GM23338 (cell line): Measurements from ENCODE around the gene ZDHHC4. TPM values are rescaled to one million over a fixed set of nuclear protein-coding genes. Genes with fewer than 3 reads are reported as not detected.

Experiments used
- ATAC-seq: fragments of 200-7000 bp; cut with Tn5 transposase; 3 replicates; pipeline ENCODE4 v1.9.1; 2020
- DNase-seq: peaks from one replicate; pipeline ENCODE4 v3.0.0-alpha.2; 2015; ENCODE audit warnings: low spot score
- H2AFZ ChIP-seq: fragments of 200-600 bp; sonication (generic); 2 replicates; pipeline ENCODE4 v1.8.0; 2016; ENCODE audit warnings: antibody characterized with exemption, mild to moderate bottlenecking, moderate library complexity
- H3F3A ChIP-seq: fragments of 200-600 bp; sonication (generic); replicated peaks from 2 replicates; pipeline ENCODE4 v1.8.0; 2017; ENCODE audit warnings: antibody characterized with exemption, mixed run types, low read depth
- H3K27ac ChIP-seq: fragments of 200-600 bp; sonication (generic); 2 replicates; pipeline ENCODE4 v1.6.1; 2016; ENCODE audit warnings: low read depth
- H3K27me3 ChIP-seq: fragments of 200-600 bp; sonication (generic); 2 replicates; pipeline ENCODE4 v1.8.0; 2016; ENCODE audit warnings: mild to moderate bottlenecking, mixed run types, moderate library complexity; ENCODE audit not compliant: insufficient read depth
- H3K36me3 ChIP-seq: fragments of 200-600 bp; sonication (generic); 2 replicates; pipeline ENCODE4 v1.8.0; 2016; ENCODE audit warnings: mild to moderate bottlenecking; ENCODE audit not compliant: insufficient read depth
- H3K4me1 ChIP-seq: fragments of 200-600 bp; sonication (generic); 2 replicates; pipeline ENCODE4 v1.8.0; 2016; ENCODE audit warnings: mild to moderate bottlenecking, moderate library complexity; ENCODE audit not compliant: insufficient read depth
- H3K4me2 ChIP-seq: fragments of 200-600 bp; sonication (generic); 2 replicates; pipeline ENCODE4 v1.7.1; 2017; ENCODE audit warnings: mixed run types
- H3K4me3 ChIP-seq: fragments of 200-600 bp; sonication (generic); 2 replicates; pipeline ENCODE4 v1.6.1; 2016; ENCODE audit warnings: mixed run types
- H3K79me2 ChIP-seq: fragments of 200-600 bp; sonication (generic); replicated peaks from 2 replicates; pipeline ENCODE4 v1.8.0; 2017; ENCODE audit warnings: mild to moderate bottlenecking; ENCODE audit not compliant: insufficient read depth
- H3K9me2 ChIP-seq: fragments of 200-600 bp; sonication (generic); 2 replicates; pipeline ENCODE4 v1.8.0; 2017; ENCODE audit not compliant: insufficient read depth
- H4K20me1 ChIP-seq: fragments of 200-600 bp; sonication (generic); replicated peaks from 2 replicates; pipeline ENCODE4 v1.8.0; 2017; ENCODE audit warnings: mild to moderate bottlenecking; ENCODE audit not compliant: insufficient read depth
- H3K27ac Mint-ChIP-seq: 2 replicates; pipeline ENCODE4 v1.8.0; 2020; ENCODE audit warnings: inconsistent platforms, mild to moderate bottlenecking, moderate library complexity, mixed read lengths
- H3K27me3 Mint-ChIP-seq: 3 replicates; pipeline ENCODE4 v1.8.0; 2022; ENCODE audit warnings: low read depth, mild to moderate bottlenecking, moderate library complexity, mixed read lengths, inconsistent platforms; ENCODE audit not compliant: insufficient read depth, poor library complexity
- H3K36me3 Mint-ChIP-seq: 3 replicates; pipeline ENCODE4 v1.8.0; 2021; ENCODE audit warnings: low read depth, mild to moderate bottlenecking, inconsistent platforms, moderate library complexity, mixed read lengths
- H3K4me1 Mint-ChIP-seq: 3 replicates; pipeline ENCODE4 v1.8.0; 2020; ENCODE audit warnings: mild to moderate bottlenecking, inconsistent platforms, mixed read lengths
- H3K4me3 Mint-ChIP-seq: 3 replicates; pipeline ENCODE4 v1.8.0; 2021; ENCODE audit warnings: moderate library complexity, mild to moderate bottlenecking, inconsistent platforms, mixed read lengths
- H3K9me3 Mint-ChIP-seq: 3 replicates; pipeline ENCODE4 v1.8.0; 2020; ENCODE audit warnings: moderate library complexity, mild to moderate bottlenecking, inconsistent platforms, mixed read lengths
- CREB1 ChIP-seq: fragments of 250-450 bp; sonication (Bioruptor Pico); IDR thresholded peaks from 2 replicates; pipeline ENCODE4 v1.5.0; 2020; ENCODE audit warnings: low read depth, mild to moderate bottlenecking, moderate library complexity
- ETS1 ChIP-seq: IDR thresholded peaks from 2 replicates; pipeline ENCODE4 v1.6.1; 2016; ENCODE audit warnings: antibody characterized with exemption
- POLR2AphosphoS5 ChIP-seq: IDR thresholded peaks from 2 replicates; pipeline ENCODE4 v1.6.1; 2016; ENCODE audit warnings: antibody characterized with exemption, low read depth
- REST ChIP-seq: IDR thresholded peaks from one replicate; pipeline ENCODE4 v1.6.1; 2018; ENCODE audit warnings: antibody characterized with exemption; ENCODE audit not compliant: unreplicated experiment
- ZNF331 ChIP-seq: fragments of 250-450 bp; sonication (Bioruptor Pico); IDR thresholded peaks from 2 replicates; pipeline ENCODE4 v1.5.0; 2020; ENCODE audit warnings: low read depth, mild to moderate bottlenecking, moderate library complexity
- long read RNA-seq: library from polyadenylated mRNA; unstranded; transcript quantifications from one replicate; pipeline ENCODE4 v2.0.0, GENCODE V29; 2020; ENCODE audit not compliant: unreplicated experiment
- polyA plus RNA-seq: library from polyadenylated mRNA; unstranded; fragments of >200 nt; fragmentation: Nextera tagmentation; extraction: Ambion mirVana; gene quantifications from 2 replicates; pipeline ENCODE4 v1.2.1, GENCODE V29; 2016
- total RNA-seq: library from RNA; depleted of rRNA; stranded (reverse); fragments of >200 nt; shearing (Covaris generic); gene quantifications from 2 replicates; pipeline ENCODE4 v1.2.3, GENCODE V29; 2014; rRNA removed
- TF ChIP-seq, protein P1 (sequence below), 2 experiments: fragments of 200-600 bp in 1 of 2; sonication (generic) in 1 of 2; conservative IDR thresholded peaks; 2 replicates each; pipeline versions ENCODE4 v1.5.1 to v1.6.1; 2016 to 2017; ENCODE audit warnings: antibody characterized with exemption in 2 of 2, low read depth in 2 of 2, mild to moderate bottlenecking in 2 of 2, moderate library complexity in 1 of 2

The ZDHHC4 gene
- total RNA-seq (58.9 and 64.5 TPM in 2 replicates), polyA plus RNA-seq (31.2 and 32.5 TPM in 2 replicates)
- long read RNA-seq, transcript ZDHHC4-206 (8 exons, 1,348 nt) = minor isoform, 7 of 56 reads
- long read RNA-seq, transcript ZDHHC4-203 (9 exons, 1,461 nt) = minor isoform, 6 of 56 reads
- long read RNA-seq, transcript ZDHHC4-201 (8 exons, 1,259 nt) = major isoform, 30 of 56 reads
- long read RNA-seq, partial matches to known transcripts = 3 of 56 reads
- long read RNA-seq, other reads (novel, unspliced or antisense) = 7 of 56 reads

DNA sequence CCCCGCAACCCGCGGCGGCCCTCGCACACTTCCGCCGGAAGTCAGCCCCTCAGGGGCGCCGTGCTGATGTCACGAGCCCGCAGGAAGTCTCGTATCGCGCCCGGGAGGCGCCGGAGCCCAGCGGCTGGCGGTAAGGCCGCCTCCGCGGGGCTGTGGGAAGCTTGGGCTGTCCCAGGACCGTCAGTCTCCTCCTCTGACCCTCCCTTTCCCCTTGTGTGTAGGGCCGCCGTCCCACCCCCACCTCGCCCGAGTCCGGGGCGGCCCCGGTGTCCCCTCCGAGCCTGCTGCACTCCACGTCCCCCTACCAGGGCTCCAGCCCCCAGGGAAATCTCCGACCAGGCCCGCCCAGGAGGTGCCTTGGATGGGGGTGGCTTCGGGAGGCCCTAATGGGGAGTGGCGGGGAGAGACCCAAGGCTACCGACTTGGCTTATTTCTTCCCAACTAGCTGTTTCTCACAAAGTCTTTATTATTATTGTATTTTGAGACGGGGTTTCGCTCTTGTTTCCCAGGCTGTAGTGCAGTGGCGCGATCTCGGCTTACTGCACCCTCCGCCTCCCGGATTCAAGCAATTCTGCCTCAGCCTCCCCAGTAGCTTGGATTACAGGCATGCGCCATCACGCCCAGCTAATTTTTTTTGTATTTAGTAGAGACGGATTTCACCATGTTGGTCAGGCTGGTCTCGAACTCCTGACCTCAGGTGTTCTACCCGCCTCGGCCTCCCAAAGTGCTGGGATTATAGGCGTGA is at the start of gene ZDHHC4:
Gene ZDHHC4 (plus strand): TSS at position 86 of the 745 bp plus-strand sequence. CDS start 3,108 bp downstream, outside the sequence.
- Mint-ChIP-seq H3K4me1 (peaks cover 3% of the 10 kb centered on the region; the same call in 2 of the 3 replicates), H3K9me3 (no peaks in the 10 kb centered on the region), H3K36me3 (peaks cover 28% of the 10 kb centered on the region), H3K27ac (peak within 1 kb of the TSS; percentile 94), H3K27me3 (peaks cover 4% of the 10 kb centered on the region), H3K4me3 (peak within 1 kb of the TSS; percentile 88)
- Histone ChIP-seq H3K36me3 (0 out of 2 replicates have a peak, but pooled peaks cover 5% of the 10 kb centered on the region), H3K79me2 (no peaks in the 10 kb centered on the region), H3K4me1 (no peaks in the 10 kb centered on the region), H3K27me3 (no peaks in the 10 kb centered on the region), H2AFZ (peak within 1 kb of the TSS; percentile 80), H3K27ac (peak within 1 kb of the TSS; percentile 96), H3K4me3 (peak within 1 kb of the TSS; percentile 94), H4K20me1 (no peaks in the 10 kb centered on the region), H3K9me2 (no peaks in the 10 kb centered on the region), H3F3A (peaks cover 5% of the 10 kb centered on the region; the same call in 1 of the 2 replicates), H3K4me2 (peak within 1 kb of the TSS; percentile 84)
- TF ChIP-seq, protein P1, sequence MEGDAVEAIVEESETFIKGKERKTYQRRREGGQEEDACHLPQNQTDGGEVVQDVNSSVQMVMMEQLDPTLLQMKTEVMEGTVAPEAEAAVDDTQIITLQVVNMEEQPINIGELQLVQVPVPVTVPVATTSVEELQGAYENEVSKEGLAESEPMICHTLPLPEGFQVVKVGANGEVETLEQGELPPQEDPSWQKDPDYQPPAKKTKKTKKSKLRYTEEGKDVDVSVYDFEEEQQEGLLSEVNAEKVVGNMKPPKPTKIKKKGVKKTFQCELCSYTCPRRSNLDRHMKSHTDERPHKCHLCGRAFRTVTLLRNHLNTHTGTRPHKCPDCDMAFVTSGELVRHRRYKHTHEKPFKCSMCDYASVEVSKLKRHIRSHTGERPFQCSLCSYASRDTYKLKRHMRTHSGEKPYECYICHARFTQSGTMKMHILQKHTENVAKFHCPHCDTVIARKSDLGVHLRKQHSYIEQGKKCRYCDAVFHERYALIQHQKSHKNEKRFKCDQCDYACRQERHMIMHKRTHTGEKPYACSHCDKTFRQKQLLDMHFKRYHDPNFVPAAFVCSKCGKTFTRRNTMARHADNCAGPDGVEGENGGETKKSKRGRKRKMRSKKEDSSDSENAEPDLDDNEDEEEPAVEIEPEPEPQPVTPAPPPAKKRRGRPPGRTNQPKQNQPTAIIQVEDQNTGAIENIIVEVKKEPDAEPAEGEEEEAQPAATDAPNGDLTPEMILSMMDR (conservative IDR thresholded peaks at IDR 0.05; ENCODE audit: low read depth in 2 of 2) = no peak
- TF ChIP-seq CREB1 (peak; percentile 90), ZNF331 (CRISPR knock-in tag) (no peak), ETS1 (peak; percentile 81), POLR2AphosphoS5 (peak; percentile 91)
- ATAC-seq (peak; percentile 94), DNase-seq (peak; percentile 91)

- ATAC-seq (no peak), DNase-seq (no peak)
- H3K36me3 ChIP-seq = no peaks in the 10 kb centered on the region
- H4K20me1 ChIP-seq = no peaks in the 10 kb centered on the region; the same call in 1 of the 2 replicates
- H3K79me2 ChIP-seq = no peaks in the 10 kb centered on the region
- H3K9me2 ChIP-seq = no peaks in the 10 kb centered on the region
- no peak overlapping the region for H3K4me3 Mint-ChIP-seq
- H3K4me2 ChIP-seq = no peak overlapping the region
- no peak overlapping the region for H3K27ac Mint-ChIP-seq
- no peak overlapping the region for H3K27ac ChIP-seq
- H3K36me3 Mint-ChIP-seq = no peaks in the 10 kb centered on the region; the same call in 2 of the 3 replicates
- H3K27me3 ChIP-seq = peaks cover 77% of the 10 kb centered on the region
- peaks cover 21% of the 10 kb centered on the region; the same call in 2 of the 3 replicates for H3K4me1 Mint-ChIP-seq
- no peaks in the 10 kb centered on the region for H3F3A ChIP-seq
- no peak overlapping the region for H2AFZ ChIP-seq
- no peaks in the 10 kb centered on the region for H3K9me3 Mint-ChIP-seq
- no peak overlapping the region for H3K4me3 ChIP-seq
- H3K4me1 ChIP-seq = peaks cover 20% of the 10 kb centered on the region
- TF ChIP-seq CREB1 = no peak
- no peak for TF ChIP-seq ETS1
- no peak for TF ChIP-seq POLR2AphosphoS5
- TF ChIP-seq REST = no peak
- H3K27me3 Mint-ChIP-seq = peaks cover 59% of the 10 kb centered on the region
Observed at GRCh38 chr7:6528401-6529130, 48.7 kb upstream of the ZDHHC4 start.
